Astrocyte of the cerebellum (primary cell): ENCODE measurements around the gene ACTRT3.
A peak's percentile ranks its signal among the peaks of the same experiment; 100 is the strongest.

Source experiments
- DNase-seq: peaks from one replicate; pipeline ENCODE4 v3.0.0-alpha.2; 2011; ENCODE audit warnings: low read depth
- H3K4me3 ChIP-seq: 2 replicates; pipeline ENCODE4 v1.5.1; 2011; ENCODE audit warnings: mild to moderate bottlenecking, low read depth, low read length, moderate library complexity
- in situ Hi-C: cut with HindIII; loops from 2 replicates; pipeline ENCODE4 v1.10.0; 2017; ENCODE audit warnings: low sequenced_read_pairs
- TF ChIP-seq, protein P1 (sequence below): IDR thresholded peaks from 2 replicates; pipeline ENCODE4 v1.5.1; 2012; ENCODE audit warnings: low read length, low read depth, moderate library complexity, mild to moderate bottlenecking; ENCODE audit errors: missing control alignments

ACTRT3 gene

DNA sequence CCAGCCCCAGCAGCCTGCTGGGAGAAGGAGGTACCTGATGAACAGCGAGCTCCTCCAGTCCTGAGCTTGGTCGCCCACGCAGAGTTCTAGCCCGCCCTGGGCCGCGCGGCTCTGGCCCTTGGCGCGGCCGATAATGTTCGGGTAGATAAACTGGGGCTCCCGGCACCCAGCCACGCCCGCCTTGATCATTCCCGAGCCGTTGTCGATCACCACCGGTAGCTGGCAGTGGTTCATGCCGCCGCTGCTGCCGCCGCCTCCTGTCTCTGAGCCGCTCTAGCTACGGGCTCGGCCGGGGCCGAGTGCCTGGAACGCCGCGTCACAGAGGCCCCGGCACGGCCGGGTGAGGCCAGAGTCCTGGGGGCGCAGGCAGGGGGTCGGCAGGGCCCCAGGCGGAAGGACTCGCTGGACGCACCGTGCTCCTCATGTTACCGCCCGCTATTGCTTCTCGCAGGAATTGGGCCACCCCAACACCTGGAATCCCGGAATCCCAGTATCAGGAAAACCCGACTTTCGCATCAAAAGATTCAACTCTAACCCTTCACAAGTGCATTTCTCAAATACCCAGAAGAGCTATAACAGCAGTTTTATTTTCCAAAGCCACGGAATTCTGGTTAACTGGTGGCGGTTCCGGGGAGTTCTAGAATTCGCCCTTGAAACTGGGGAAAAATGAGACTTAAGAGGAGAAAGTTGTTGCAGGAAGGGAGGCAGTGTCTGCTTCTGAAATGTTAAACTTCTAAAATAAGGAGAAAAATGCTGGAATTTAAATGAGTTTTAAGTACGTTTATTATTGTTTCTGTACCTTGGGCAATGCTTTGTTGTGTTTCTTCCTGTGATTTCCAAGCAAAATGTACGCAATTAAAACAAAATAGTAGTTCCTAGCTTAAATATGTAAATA lies at the start of gene ACTRT3:
Gene ACTRT3, minus strand, starts transcription at position 275 of the 895 bp plus-strand sequence. Its CDS starts 41 bp downstream, at position 234.
- TF ChIP-seq, protein P1, sequence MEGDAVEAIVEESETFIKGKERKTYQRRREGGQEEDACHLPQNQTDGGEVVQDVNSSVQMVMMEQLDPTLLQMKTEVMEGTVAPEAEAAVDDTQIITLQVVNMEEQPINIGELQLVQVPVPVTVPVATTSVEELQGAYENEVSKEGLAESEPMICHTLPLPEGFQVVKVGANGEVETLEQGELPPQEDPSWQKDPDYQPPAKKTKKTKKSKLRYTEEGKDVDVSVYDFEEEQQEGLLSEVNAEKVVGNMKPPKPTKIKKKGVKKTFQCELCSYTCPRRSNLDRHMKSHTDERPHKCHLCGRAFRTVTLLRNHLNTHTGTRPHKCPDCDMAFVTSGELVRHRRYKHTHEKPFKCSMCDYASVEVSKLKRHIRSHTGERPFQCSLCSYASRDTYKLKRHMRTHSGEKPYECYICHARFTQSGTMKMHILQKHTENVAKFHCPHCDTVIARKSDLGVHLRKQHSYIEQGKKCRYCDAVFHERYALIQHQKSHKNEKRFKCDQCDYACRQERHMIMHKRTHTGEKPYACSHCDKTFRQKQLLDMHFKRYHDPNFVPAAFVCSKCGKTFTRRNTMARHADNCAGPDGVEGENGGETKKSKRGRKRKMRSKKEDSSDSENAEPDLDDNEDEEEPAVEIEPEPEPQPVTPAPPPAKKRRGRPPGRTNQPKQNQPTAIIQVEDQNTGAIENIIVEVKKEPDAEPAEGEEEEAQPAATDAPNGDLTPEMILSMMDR = no peak
- in situ Hi-C loops = no loop called here
- DNase-seq = no peak
- H3K4me3 ChIP-seq = peak within 1 kb of the TSS; percentile 67

DNA sequence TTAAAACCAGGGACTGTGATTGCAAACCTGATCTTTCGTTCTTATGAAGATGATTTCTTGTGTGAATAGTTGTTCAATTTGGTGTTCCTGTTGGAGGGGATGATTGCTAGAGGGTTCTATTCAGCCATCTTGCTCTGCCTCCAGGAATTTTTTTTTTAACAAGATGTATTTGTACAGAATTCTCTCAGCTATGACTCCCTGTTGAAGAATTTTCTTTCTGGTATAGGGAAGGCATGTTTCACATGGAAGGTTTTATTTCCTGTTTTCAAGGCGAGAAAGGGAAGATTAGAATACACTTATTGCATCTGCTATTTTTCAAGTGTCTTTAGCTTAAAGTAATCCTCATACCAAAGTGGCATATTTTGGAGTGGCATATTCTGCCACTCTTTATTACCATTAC lies 49.0 kb upstream of the ACTRT3 start:
- no peak for DNase-seq
- in situ Hi-C loops = no loop called here
- no peak overlapping the region for H3K4me3 ChIP-seq
- TF ChIP-seq, protein P1 = no peak

DNA sequence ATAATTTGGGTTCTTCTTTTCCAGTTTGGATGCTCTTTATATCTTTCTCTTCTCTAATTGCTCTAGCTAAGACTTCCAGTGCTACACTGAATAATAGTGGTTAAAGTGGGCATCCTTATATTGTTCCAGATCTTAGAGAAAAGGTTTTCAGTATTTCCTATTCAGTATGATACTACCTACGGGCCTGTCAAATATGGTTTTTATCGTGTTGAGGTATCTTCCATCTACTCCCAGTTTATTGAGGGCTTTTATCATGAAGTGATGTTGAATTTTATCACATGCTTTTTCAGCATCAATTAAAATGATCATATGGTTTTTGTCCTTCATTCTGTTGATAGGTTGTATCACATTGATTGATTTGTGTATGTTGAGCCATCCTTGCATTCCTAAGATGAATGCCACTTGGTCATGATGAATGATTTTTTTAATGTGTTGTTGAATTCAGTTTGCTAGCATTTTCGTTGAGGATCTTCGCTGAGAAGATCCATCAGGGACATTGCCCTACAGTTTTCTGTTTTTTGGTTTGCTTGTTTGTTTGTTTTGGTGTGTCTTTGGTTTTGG lies 46.3 kb upstream of the ACTRT3 start:
- TF ChIP-seq, protein P1 = no peak
- no peak for DNase-seq
- H3K4me3 ChIP-seq = no peak overlapping the region
- in situ Hi-C loops = no loop called here

DNA sequence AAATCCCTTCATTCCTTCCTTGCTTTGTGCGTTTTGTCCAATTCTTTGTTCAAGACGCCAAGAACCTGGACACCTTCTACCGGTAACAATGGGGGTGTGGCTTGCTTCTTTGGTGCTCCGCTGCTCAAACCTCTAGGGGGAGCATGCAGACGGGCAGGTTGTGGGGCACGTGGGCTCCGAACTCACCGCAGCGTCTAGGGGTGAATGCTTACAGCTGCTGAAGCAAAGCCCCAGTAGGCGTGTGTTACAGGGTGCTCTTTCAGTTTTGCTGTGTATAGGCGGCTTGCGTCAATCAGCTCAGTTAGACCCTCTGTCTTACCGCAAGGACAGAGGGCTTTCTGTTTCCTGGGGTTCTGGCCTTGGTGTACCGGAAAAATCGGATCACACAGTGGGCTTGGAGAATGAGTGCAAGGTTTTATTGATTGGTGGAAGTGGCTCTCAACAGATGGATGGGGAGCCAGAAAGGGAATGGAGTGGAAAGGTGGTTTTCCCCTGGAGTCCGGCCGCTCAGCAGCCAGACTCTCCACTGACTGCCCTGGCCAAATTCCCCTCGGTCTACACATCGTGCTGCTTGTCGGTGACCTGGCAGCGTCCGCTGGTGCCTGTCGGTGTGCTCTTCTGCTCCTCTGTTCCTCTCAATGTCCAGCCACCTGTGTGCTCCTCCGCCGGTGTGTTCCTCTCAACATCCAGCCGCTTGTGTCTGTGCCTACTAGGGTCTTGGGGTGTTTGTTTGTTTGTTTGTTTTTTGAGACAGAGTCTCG lies 44.6 kb upstream of the ACTRT3 start:
- TF ChIP-seq, protein P1 = no peak
- DNase-seq = no peak
- in situ Hi-C loops = no loop called here
- H3K4me3 ChIP-seq = no peak overlapping the region

DNA sequence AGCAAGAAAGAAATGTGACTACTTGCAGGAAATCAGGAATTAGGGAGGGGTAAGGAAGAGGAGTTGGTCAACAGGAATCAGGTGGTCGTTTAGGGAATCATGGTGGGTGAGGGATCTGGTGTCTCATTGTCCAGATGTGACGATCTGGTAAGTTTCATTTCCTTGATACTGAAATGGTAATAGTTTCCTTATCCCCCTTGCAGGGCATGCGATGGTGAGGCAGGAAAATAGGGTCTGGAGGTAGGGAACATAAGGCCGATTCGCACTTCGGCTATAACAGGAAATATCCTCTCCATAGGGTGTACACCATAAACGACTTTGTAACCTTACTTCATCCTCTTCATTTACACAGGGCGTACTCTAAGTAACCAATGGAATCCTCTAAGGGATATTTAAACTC lies 43.9 kb upstream of the ACTRT3 start:
- no peak overlapping the region for H3K4me3 ChIP-seq
- in situ Hi-C loops = no loop called here
- no peak for DNase-seq
- TF ChIP-seq, protein P1 = no peak
